ENCODE data around the gene HEMK1.

The HEMK1 gene

GRCh38 chr3:50573566-50574443 lies 4.5 kb downstream of the HEMK1 start:
- DNase-seq (ENCODE audit: low spot score) = no peak

GRCh38 chr3:50574444-50574831 lies 5.1 kb downstream of the HEMK1 start:
- no peak for DNase-seq (ENCODE audit: low spot score)

- no peak for DNase-seq (ENCODE audit: low spot score)
Observed at GRCh38 chr3:50575372-50575771, 6.0 kb downstream of the HEMK1 start.

- no peak for DNase-seq (ENCODE audit: low spot score)
Observed at GRCh38 chr3:50577348-50577747, 8.0 kb downstream of the HEMK1 start.

- no peak for DNase-seq (ENCODE audit: low spot score)
Observed at GRCh38 chr3:50580683-50581458, 11.5 kb downstream of the HEMK1 start.

GRCh38 chr3:50581459-50581842 lies 12.1 kb downstream of the HEMK1 start:
- no peak for DNase-seq (ENCODE audit: low spot score)

- DNase-seq (ENCODE audit: low spot score) = no peak
Observed at GRCh38 chr3:50582083-50582482, 12.8 kb downstream of the HEMK1 start.

- no peak for DNase-seq (ENCODE audit: low spot score)
Observed at GRCh38 chr3:50583897-50584296, 14.6 kb downstream of the HEMK1 start.

GRCh38 chr3:50584391-50584790 lies 15.1 kb downstream of the HEMK1 start:
- no peak for DNase-seq (ENCODE audit: low spot score)

- DNase-seq (ENCODE audit: low spot score) = no peak
Observed at GRCh38 chr3:50585919-50586762, 16.8 kb downstream of the HEMK1 start.

GRCh38 chr3:50586763-50587070 lies 17.4 kb downstream of the HEMK1 start:
- no peak for DNase-seq (ENCODE audit: low spot score)

- DNase-seq (ENCODE audit: low spot score) = no peak
Observed at GRCh38 chr3:50587373-50587772, 18.1 kb downstream of the HEMK1 start.

- DNase-seq (ENCODE audit: low spot score) = no peak
Observed at GRCh38 chr3:50587806-50588758, 18.8 kb downstream of the HEMK1 start.

GRCh38 chr3:50588759-50589433 lies 19.6 kb downstream of the HEMK1 start:
- DNase-seq (ENCODE audit: low spot score) = no peak

GRCh38 chr3:50591196-50591741 lies 21.9 kb downstream of the HEMK1 start:
- no peak for DNase-seq (ENCODE audit: low spot score)

GRCh38 chr3:50592568-50592967 lies 23.2 kb downstream of the HEMK1 start:
- DNase-seq (ENCODE audit: low spot score) = no peak

GRCh38 chr3:50594253-50594785 lies 25.0 kb downstream of the HEMK1 start:
- no peak for DNase-seq (ENCODE audit: low spot score)

- no peak for DNase-seq (ENCODE audit: low spot score)
Observed at GRCh38 chr3:50599115-50599715, 29.9 kb downstream of the HEMK1 start.

- DNase-seq (ENCODE audit: low spot score) = no peak
Observed at GRCh38 chr3:50599716-50600118, 30.4 kb downstream of the HEMK1 start.

Data from NAMALWA (cell line).